MM.1S (cell line): Measurements from ENCODE around the gene CREBL2.

ENCODE experiments used
- EZH2 ChIP-seq: fragments of 300-600 bp; sonication (generic); optimal IDR thresholded peaks from 2 replicates; pipeline ENCODE3; 2017; ENCODE audit warnings: low read depth, mild to moderate bottlenecking, antibody characterized with exemption, low read length, mixed read lengths
- EZH2phosphoT487 ChIP-seq: fragments of 300-600 bp; sonication (generic); IDR thresholded peaks from 2 replicates; pipeline ENCODE4 v1.6.1; 2018; ENCODE audit warnings: antibody characterized with exemption, low read length
- TF ChIP-seq, protein P1 (sequence below): fragments of 300-600 bp; sonication (generic); IDR thresholded peaks from 2 replicates; pipeline ENCODE4 v1.5.1; 2016; ENCODE audit warnings: antibody characterized with exemption, low read length, mixed read lengths

DNA sequence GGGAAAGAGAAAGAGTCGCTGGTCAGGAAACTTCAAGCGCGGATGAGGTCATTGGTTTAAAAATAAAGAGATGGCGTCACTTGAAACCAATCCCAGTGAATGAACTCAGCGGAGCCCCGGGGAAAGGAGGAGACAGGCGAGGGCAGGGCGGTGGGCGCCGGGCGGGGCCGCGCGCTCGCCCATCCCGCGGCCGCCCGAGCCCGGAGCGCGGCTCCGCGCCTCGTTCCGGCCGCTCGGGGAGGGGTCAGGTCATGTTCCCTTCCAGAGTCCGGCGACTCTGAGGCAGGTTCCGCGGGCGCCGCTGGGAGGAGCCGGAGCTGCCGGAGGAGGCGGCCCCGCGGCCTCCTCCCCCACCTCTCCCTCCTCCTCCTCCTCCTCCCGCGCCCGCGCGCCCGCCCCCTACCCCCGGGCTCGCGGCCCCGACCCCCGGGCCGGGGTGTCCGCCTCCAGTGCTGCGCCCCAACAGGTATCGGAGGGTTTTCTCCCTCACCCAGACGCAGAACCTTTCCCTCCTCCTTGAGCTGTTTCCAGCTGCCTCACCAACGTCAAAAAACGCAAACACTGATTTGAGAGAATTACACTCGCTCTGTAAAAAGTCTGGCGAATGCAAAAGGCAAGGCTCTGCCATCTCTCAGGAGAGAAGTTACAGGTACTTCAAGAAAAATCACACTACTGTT is 49.0 kb upstream of the CREBL2 start, which contains the start of gene DUSP16:
- TF ChIP-seq EZH2 (no peak), EZH2phosphoT487 (no peak)
- TF ChIP-seq, protein P1, sequence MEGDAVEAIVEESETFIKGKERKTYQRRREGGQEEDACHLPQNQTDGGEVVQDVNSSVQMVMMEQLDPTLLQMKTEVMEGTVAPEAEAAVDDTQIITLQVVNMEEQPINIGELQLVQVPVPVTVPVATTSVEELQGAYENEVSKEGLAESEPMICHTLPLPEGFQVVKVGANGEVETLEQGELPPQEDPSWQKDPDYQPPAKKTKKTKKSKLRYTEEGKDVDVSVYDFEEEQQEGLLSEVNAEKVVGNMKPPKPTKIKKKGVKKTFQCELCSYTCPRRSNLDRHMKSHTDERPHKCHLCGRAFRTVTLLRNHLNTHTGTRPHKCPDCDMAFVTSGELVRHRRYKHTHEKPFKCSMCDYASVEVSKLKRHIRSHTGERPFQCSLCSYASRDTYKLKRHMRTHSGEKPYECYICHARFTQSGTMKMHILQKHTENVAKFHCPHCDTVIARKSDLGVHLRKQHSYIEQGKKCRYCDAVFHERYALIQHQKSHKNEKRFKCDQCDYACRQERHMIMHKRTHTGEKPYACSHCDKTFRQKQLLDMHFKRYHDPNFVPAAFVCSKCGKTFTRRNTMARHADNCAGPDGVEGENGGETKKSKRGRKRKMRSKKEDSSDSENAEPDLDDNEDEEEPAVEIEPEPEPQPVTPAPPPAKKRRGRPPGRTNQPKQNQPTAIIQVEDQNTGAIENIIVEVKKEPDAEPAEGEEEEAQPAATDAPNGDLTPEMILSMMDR: no peak
